CD4-positive, alpha-beta T cell treated with Interleukin-2 at 100 ng/mL for 4 hours (primary cell): Measurements from ENCODE around the gene KDM5A.
"Not testable (repeated sequence)": the region's sequence is repeated elsewhere in the genome, so short reads cannot be mapped to it uniquely, and the experiment has no call there.

ENCODE experiments used
- DNase-seq: peaks from one replicate; pipeline ENCODE4 v3.0.0-alpha.2; 2020; ENCODE audit warnings: low spot score

KDM5A gene

DNA sequence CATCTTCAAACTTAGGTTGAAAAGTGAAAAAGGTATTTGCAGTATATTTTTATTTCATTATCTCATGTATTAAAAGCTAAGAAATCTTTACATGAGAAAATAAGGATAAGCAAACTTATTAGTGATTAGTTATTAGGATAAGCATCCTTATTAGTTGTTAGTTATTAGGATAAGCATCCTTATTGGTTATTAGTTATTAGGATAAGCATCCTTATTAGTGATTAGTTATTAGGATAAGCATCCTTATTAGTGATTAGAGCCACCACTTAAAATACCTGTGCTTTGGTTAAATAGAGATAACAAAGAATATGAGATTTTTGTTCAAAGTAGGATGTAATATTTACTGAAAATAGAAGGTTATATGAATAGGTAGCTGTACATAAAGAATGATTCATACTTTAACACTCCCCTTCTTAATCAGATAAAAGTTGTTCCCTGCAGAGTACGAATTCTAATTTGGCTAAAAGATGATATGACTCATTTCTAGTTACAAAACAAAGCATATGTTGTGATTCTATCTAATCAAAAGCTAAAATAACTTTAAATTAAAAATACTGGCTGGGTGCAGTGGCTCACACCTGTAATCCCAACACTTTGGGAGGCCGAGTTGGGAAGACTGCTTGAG lies 56.4 kb downstream of the KDM5A start:
- no peak for DNase-seq

DNA sequence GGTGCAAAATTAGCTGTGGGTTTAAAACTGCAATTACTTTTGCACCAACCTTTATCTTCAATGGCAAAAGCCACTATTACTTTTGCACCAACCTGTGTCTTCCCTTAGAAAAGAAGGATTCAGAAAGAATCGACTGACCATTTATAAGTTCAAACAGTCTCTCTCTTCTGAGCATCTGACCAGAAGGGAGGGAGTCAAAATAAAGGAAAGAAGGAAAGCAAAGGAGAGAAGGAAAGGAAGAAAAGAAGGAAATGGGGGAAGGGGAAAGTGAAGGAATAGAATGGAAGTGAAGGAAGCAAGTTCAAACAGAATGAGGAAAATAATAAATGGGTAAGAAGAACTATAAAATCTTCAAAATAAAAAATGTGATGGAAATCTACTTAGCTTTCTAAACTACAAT lies 57.8 kb downstream of the KDM5A start:
- DNase-seq = no peak

DNA sequence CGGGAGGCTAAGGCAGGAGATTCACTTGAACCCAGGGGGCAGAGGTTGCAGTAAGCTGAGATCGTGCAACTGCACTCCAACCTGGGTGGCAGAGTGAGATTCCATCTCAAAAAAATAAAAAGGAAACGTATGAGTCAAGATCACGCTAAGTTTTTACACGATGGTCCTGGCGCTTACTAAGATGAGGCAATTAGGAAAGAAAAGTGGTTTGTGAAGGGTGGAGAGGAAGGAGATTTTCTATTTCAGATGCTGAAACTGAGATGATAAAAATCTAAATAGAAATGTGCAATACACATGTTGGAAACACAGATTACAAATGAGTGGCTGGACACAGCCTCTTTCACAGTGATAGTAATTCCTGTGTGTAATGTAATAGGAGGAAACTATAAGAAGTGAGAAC lies 63.2 kb downstream of the KDM5A start:
- no peak for DNase-seq

DNA sequence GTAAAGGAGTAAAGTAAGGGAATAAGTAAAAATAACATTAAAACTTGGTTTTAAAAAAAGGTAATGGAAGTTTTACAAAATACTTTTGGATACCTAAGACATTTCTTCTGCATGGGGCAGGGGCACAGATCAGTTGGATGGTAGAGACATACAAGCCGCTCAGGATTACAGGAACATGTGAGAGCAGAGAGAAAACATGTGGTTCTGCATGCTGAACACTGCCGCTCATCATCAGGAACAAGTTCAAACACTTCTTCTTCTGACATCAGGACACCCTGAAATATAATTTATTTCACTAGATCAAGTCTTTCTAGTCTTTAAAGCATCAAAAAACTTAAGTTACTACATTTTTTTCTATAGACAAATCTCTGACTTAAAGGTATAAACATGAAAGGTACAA lies 65.6 kb downstream of the KDM5A start:
- DNase-seq = no peak

DNA sequence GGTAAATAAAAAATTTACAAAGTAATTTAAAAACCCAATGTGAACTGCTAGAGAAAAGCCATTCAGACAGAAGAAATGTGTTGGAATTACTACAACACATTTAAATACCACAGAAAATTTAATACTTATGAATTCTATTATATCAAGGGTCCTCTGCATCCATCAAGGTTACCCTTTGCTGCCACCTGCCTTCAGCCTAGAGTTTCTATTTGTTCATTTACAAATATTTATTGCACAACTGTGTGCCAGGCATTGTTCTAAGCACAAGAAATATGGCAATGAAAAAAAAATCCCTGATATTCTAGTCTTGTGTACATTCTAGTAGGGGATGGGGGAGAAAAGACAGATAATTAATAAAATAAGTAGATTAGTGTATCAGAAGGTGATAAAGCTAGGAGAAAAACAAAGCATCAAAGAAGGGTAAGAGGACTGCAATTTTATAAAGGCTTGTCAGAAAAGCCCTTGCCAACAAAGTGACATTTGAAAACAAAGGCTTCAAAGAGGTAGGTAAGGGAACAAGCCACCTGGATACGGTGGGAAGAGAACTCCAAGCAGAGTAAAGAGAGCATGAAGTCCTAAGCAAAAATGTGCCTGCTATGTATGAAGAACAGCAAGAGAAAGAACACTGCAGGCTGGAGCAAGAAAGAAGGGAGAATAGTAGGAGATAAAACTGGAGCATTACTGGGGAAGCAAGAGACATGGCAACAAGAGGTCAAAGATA lies 67.4 kb downstream of the KDM5A start:
- no peak for DNase-seq

DNA sequence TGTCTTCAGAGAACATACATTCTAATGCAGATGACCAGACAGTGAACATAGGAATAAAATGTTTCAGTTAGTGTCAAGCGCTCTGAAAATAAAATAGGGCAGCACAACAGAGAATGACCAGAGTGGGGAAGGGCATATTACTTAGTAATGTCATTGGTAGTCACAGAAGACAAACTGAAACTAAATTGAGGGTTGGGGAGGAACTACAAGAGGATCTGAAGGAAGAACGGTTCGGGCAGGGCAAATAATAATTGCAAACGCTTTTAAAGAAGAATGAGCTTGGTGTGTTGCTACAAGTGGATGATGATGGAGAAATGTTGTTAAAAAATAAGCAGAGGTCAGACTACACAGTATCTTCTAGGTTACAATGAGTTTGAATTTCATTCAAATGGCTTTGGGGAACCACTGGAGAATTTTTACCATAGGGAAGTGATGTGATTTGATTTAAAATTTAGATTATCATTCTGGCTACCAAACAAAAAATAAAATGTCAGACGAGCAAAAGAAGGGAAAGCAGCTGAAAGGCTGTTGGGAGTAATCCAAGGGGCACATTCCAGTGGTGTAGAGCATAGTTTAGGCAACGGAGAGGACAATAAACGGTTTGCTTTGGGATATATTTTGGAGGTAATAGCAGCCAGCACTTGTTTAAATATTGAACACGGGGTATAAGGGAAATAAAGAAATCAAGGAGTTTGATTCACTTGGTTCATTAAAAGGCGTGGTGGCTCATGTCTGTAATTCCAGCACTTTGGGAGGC lies 70.2 kb downstream of the KDM5A start:
- no peak for DNase-seq

DNA sequence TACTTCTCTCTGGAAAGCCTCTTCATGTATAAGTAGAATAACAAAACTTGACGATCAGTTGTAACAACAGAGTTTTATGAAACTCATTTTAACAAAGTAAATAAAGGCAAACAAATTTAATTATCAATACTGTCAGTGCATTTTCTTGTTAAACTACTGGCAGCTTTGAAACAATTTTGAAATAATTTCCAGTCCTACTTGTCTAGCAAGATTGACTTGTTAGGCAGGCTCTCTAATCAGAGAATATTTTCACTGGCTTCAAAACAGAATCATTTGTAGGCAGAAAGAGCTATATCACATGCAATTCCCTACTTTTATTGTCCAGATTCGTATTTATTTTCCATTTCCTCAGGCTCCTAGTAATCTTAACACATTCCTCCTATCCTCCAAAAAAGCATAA lies 80.6 kb downstream of the KDM5A start:
- no peak for DNase-seq

DNA sequence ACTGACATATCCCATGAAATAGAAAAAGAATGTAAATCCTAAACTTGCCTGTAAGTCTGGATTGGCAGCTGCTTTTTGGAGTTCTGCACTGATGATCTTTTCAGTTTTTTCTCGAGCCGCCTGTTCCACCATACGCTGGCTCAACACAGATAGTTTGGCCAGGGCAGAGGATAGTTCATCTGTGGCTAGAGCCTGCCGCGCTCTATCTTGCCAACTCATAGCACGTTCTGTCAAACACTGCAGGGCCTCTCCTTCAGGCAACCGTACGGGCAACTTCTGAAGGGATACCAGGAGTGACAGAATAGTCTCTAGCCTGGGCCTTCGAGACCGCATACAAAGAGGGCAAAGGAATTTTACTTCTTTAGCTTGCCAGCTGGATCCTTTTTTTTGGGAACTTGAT lies 81.7 kb downstream of the KDM5A start:
- DNase-seq = no peak

DNA sequence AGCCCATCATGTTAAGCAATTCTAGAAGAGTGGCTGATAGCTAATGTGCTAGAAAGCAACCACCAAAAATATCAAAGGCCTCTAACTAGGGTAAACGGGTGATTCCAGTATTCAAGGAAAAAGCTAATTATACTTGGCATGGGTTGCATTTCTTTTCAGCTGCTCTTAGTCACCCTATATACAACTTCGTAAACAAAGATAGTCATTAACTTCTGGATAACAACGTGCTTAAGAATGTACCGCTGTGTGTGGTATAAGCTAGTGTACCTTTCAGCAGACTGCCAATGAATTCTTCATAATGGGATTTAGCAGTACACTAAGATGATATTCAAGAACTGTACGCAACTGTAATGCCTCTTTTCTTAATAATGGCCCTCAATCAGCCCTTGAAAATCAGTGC lies 84.3 kb downstream of the KDM5A start:
- no peak for DNase-seq

DNA sequence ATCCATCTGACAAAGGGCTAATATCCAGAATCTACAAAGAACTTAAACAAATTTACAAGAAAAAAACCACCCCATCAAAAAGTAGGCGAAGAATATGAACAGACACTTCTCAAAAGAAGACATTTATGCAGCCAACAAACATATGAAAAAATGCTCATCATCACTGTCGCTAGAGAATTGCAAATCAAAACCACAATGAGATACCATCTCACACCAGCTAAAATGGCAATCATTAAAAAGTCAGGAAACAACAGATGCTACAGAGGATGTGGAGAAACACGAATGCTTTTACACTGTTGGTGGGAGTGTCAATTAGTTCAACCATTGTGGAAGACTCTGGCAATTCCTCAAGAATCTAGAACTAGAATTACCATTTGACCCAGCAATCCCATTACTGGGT lies 86.4 kb downstream of the KDM5A start:
- DNase-seq = peak; percentile 1

DNA sequence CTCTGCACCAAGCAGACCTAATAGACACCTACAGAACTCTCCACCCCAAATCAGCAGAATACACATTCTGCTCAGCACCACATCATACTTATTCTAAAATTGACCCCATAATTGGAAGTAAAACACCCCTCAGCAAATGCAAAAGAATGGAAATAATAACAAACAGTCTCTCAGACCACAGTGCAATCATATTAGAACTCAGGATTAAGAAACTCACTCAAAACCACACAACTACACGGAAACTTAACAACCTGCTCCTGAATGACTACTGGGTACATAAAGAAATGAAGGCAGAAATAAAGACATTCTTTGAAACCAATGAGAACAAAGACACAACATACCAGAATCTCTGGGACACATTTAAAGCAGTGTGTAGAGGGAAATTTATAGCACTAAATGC lies 89.0 kb downstream of the KDM5A start:
- not testable (repeated sequence) for DNase-seq

DNA sequence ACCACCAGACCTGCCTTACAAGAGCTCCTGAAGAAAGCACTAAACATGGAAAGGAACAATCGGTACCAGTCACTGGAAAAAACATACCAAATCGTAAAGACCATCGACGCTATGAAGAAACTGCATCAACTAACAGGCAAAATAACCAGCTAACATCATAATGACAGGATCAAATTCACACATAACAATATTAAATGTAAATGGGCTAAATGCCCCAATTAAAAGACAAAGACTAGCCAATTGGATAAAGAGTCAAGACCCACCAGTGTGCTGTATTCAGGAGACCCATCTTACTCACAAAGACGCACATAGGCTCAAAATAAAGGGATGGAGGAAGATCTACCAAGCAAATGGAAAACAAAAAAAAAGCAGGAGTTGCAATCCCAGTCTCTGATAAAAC lies 89.6 kb downstream of the KDM5A start:
- not testable (repeated sequence) for DNase-seq

DNA sequence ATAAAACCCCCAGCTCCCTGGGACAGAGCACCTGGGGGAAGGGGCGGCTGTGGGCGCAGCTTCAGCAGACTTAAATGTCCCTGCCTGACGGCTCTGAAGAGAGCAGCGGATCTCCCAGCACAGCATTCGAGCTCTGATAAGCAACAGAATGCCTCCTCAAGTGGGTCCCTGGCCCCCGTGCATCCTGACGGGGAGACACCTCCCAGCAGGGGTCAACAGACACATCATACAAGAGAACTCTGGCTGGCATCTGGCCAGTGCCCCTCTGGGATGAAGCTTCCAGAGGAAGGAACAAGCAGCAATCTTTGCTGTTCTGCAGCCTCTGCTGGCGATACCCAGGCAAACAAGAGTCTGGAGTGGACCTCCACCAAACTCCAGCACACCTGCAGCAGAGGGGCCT lies 91.1 kb downstream of the KDM5A start:
- DNase-seq = not testable (repeated sequence)

DNA sequence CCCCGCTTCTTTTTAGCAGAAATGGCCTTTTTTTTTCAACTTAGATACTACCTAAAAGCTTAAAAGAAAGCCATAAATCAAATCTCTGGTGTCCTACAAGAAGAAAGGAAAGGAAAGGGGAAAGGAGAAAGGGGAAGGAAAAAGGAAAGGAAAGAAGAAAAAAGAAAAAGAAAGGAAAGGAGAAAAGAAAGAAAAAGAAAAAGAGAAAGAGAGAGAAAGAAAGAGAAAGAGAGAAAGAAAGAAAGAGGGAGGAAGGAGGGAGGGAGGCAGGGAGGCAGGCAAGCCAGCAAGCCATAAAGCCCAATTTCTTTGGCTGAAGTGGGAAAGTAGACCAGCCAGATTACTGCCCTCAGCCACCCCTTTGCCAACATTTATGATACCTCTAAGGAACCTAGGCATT lies 94.0 kb downstream of the KDM5A start:
- DNase-seq = no peak

DNA sequence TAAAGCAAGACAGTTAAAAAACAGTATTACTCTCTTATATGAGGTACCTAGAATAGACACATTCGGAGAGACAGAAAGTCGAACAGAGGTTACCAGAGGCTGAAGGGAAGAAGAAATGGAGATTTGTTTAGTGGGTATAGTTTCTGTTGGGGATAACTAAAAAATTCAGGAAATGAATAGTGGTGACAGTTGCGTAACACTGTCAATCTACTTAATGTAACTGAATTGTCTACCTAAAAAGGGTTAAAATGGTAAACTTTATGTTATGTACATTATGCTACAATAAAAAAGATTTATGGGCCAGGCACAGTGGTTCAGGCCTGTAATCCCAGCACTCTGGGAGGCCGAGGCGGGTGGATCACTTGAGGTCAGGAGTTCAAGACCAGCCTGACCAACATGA lies 95.9 kb downstream of the KDM5A start:
- DNase-seq = no peak

DNA sequence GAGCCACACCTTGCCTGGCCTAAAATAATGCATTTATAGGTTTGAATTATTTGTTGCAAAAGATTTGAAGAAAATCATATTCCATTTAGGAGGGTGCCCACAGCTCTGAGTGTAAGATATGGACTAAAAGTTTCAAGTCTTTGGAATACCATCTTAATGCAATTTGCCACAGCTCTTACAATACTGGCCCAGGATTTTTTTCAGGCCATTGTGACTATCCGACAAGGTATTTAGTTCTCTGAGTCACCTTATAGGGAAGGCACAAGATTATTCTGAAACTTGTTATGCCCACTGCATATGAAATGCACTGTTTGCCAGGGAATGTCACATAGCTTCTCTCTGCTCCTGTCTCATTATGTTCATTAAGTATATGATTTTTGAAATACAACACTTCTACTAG lies 96.9 kb downstream of the KDM5A start:
- DNase-seq = no peak

DNA sequence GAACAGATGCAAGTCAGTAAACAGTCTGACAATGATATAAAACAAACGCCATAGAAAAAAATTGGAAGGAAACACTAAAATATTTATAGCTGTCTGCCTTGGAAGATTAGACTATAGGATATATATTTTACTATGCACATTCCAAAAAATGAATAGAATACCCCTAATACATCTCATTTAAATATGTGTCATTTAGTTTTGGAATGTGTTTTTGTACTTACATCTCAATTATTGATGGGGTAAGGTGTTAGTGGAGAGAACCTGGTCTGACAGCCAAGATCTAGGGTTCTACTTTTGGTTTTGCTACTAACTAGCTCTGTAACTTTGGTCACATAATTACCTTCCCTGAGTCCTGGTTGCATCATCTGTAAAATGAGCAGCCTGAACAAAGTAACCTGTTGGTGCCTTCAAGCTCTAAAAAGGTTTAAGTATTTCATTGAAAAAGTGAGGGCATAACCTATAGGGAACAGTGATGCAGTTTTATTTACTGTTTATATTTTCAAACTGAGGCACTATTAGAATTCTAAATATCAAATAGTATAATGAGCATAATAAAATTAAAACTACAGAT lies 97.9 kb downstream of the KDM5A start:
- no peak for DNase-seq

DNA sequence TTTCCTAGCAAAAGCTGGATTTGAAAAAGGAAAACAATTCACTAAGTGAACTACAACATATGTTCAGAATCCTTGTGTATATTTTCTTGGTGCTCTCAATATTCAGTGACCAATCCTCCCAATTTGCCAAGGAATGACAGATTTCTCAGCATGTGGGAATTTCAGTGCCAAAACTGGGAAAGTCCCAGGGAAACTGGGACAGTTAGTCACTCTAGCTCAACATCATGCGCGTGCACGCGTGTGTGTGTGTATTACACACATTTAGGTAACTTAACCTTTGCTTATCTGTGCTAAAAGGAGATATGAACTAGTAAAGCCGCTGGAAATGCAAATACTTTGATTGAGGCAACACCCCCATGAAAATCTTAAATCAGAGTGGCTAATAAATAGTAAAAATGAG lies 100.4 kb downstream of the KDM5A start:
- DNase-seq = no peak

DNA sequence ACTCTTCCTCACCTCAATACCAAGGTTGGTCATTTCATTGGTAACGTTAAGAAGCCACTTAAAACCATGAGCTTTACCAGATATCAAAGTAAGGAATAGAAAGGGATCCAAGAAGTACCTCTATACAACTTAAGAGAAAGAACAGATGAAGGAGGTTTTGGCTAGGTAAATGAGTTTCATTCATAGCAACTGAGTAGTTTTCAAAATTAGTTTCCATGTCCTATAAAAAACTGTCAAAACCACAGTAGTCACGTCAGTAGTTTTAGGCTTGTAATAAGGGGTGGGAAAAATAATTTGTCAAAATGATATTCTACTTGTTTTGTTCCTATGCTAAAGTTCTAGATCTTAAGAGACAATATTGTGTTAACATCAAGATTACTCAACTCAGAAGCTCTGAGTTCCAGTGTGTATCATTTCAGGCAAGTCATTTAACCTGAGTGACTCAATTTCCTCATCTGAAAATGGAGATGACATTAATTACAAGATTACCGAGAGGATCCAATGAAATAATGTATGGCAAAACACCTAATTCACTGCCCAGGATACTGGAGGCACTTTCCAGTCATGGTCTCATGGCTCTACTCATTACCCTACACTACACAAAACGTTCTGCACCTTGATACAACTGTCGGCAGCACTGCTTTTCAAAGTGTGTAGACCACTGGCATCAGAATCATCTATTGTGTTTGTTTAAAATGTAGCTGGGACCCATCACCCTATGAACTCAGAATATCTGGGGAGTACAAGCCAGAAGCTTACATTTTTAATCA lies 102.4 kb downstream of the KDM5A start:
- no peak for DNase-seq

DNA sequence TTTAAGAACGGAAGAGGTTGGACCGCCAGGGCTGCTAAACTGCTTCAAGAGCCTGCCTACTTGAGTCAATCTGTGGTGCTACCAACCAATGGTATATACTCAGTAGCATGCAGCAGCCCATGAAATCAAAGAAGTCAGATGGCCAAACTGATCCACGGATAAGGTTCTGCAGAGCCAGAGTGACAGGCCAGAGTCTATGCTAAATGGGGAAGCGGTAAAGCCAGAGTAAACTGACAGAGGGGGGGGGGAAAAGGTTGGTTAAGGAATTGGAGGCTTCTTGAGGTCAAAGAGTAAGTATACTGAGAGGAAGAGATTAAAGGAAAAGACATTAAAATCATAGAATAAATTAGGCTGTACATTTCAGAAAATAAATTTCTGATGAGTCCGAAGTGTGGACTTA lies 111.1 kb downstream of the KDM5A start:
- no peak for DNase-seq

DNA sequence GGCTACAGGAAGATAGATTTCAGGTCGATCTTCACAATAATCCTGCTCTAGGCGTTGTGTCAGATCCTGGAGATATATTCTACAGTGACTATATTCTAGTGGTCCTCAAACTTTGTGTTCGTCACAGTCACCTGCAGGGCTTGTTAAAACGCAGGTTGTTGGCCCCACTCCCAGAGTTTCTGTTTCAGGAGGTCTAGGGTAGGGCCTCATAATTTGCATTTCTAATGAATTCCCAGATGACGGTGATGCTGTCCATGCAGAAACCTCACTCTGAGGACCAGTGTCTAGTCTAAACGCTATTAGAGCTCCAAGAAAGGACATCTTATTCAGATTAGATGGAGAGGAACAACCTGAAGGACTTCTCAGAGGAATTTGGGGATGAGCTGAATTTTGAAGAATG lies 113.3 kb downstream of the KDM5A start:
- no peak for DNase-seq

DNA sequence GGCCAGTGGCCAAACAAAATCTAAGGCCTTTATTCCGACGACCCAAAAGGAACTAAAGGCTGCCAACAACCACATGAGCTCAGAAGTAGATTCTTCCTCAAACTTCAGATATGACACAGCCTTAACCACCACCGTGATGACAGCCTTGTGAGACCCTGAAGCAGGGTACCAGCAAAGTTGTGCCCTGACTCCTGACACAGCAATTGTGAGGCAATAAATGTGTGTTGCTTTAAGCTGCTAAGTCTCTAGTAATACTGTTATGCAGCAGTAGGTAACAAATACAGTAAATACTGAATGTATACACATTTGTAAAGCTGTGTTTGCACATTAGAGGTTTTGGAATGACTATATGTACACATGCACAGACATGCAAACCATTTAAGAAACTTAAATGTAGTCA lies 115.7 kb downstream of the KDM5A start:
- no peak for DNase-seq
